GM23338 (cell line): ENCODE measurements around the gene NPL. TPM values are rescaled to one million over a fixed set of nuclear protein-coding genes. Genes with fewer than 3 reads are reported as not detected.

Source experiments
- ATAC-seq: fragments of 200-7000 bp; cut with Tn5 transposase; 3 replicates; pipeline ENCODE4 v1.9.1; 2020
- DNase-seq: peaks from one replicate; pipeline ENCODE4 v3.0.0-alpha.2; 2015; ENCODE audit warnings: low spot score
- H2AFZ ChIP-seq: fragments of 200-600 bp; sonication (generic); 2 replicates; pipeline ENCODE4 v1.8.0; 2016; ENCODE audit warnings: antibody characterized with exemption, mild to moderate bottlenecking, moderate library complexity
- H3F3A ChIP-seq: fragments of 200-600 bp; sonication (generic); replicated peaks from 2 replicates; pipeline ENCODE4 v1.8.0; 2017; ENCODE audit warnings: antibody characterized with exemption, mixed run types, low read depth
- H3K27ac ChIP-seq: fragments of 200-600 bp; sonication (generic); 2 replicates; pipeline ENCODE4 v1.6.1; 2016; ENCODE audit warnings: low read depth
- H3K27me3 ChIP-seq: fragments of 200-600 bp; sonication (generic); 2 replicates; pipeline ENCODE4 v1.8.0; 2016; ENCODE audit warnings: mild to moderate bottlenecking, mixed run types, moderate library complexity; ENCODE audit not compliant: insufficient read depth
- H3K36me3 ChIP-seq: fragments of 200-600 bp; sonication (generic); 2 replicates; pipeline ENCODE4 v1.8.0; 2016; ENCODE audit warnings: mild to moderate bottlenecking; ENCODE audit not compliant: insufficient read depth
- H3K4me1 ChIP-seq: fragments of 200-600 bp; sonication (generic); 2 replicates; pipeline ENCODE4 v1.8.0; 2016; ENCODE audit warnings: mild to moderate bottlenecking, moderate library complexity; ENCODE audit not compliant: insufficient read depth
- H3K4me2 ChIP-seq: fragments of 200-600 bp; sonication (generic); 2 replicates; pipeline ENCODE4 v1.7.1; 2017; ENCODE audit warnings: mixed run types
- H3K4me3 ChIP-seq: fragments of 200-600 bp; sonication (generic); 2 replicates; pipeline ENCODE4 v1.6.1; 2016; ENCODE audit warnings: mixed run types
- H3K79me2 ChIP-seq: fragments of 200-600 bp; sonication (generic); replicated peaks from 2 replicates; pipeline ENCODE4 v1.8.0; 2017; ENCODE audit warnings: mild to moderate bottlenecking; ENCODE audit not compliant: insufficient read depth
- H3K9me2 ChIP-seq: fragments of 200-600 bp; sonication (generic); 2 replicates; pipeline ENCODE4 v1.8.0; 2017; ENCODE audit not compliant: insufficient read depth
- H4K20me1 ChIP-seq: fragments of 200-600 bp; sonication (generic); replicated peaks from 2 replicates; pipeline ENCODE4 v1.8.0; 2017; ENCODE audit warnings: mild to moderate bottlenecking; ENCODE audit not compliant: insufficient read depth
- H3K27ac Mint-ChIP-seq: 2 replicates; pipeline ENCODE4 v1.8.0; 2020; ENCODE audit warnings: inconsistent platforms, mild to moderate bottlenecking, moderate library complexity, mixed read lengths
- H3K27me3 Mint-ChIP-seq: 3 replicates; pipeline ENCODE4 v1.8.0; 2022; ENCODE audit warnings: low read depth, mild to moderate bottlenecking, moderate library complexity, mixed read lengths, inconsistent platforms; ENCODE audit not compliant: insufficient read depth, poor library complexity
- H3K36me3 Mint-ChIP-seq: 3 replicates; pipeline ENCODE4 v1.8.0; 2021; ENCODE audit warnings: low read depth, mild to moderate bottlenecking, inconsistent platforms, moderate library complexity, mixed read lengths
- H3K4me1 Mint-ChIP-seq: 3 replicates; pipeline ENCODE4 v1.8.0; 2020; ENCODE audit warnings: mild to moderate bottlenecking, inconsistent platforms, mixed read lengths
- H3K4me3 Mint-ChIP-seq: 3 replicates; pipeline ENCODE4 v1.8.0; 2021; ENCODE audit warnings: moderate library complexity, mild to moderate bottlenecking, inconsistent platforms, mixed read lengths
- H3K9me3 Mint-ChIP-seq: 3 replicates; pipeline ENCODE4 v1.8.0; 2020; ENCODE audit warnings: moderate library complexity, mild to moderate bottlenecking, inconsistent platforms, mixed read lengths
- CTCF ChIP-seq, 2 experiments: fragments of 200-600 bp in 1 of 2; sonication (generic) in 1 of 2; conservative IDR thresholded peaks; 2 replicates each; pipeline versions ENCODE4 v1.5.1 to v1.6.1; 2016 to 2017; ENCODE audit warnings: antibody characterized with exemption in 2 of 2, low read depth in 2 of 2, mild to moderate bottlenecking in 2 of 2, moderate library complexity in 1 of 2
- NANOG ChIP-seq: IDR thresholded peaks from 2 replicates; pipeline ENCODE4 v1.6.1; 2016; ENCODE audit warnings: antibody characterized with exemption, borderline replicate concordance
- STAT1 ChIP-seq: IDR thresholded peaks from one replicate; pipeline ENCODE4 v1.6.1; 2016; ENCODE audit warnings: antibody characterized with exemption; ENCODE audit not compliant: unreplicated experiment
- polyA plus RNA-seq: library from polyadenylated mRNA; unstranded; fragments of >200 nt; fragmentation: Nextera tagmentation; extraction: Ambion mirVana; gene quantifications from 2 replicates; pipeline ENCODE4 v1.2.1, GENCODE V29; 2016
- total RNA-seq: library from RNA; depleted of rRNA; stranded (reverse); fragments of >200 nt; shearing (Covaris generic); gene quantifications from 2 replicates; pipeline ENCODE4 v1.2.3, GENCODE V29; 2014

Gene NPL
- total and polyA plus RNA-seq, 2 experiments from 2014 or later = 2.4 to 2.8 TPM

GRCh38 chr1:182783068-182783467, 6.5 kb upstream of the NPL start:
- peaks cover 23% of the 10 kb centered on the region for H3K4me1 Mint-ChIP-seq
- H4K20me1 ChIP-seq = no peaks in the 10 kb centered on the region
- no peak overlapping the region for H3K4me3 ChIP-seq
- H3K36me3 ChIP-seq = no peaks in the 10 kb centered on the region
- no peak overlapping the region for H3K4me2 ChIP-seq
- ATAC-seq (peak; percentile 69), DNase-seq (peak; percentile 66)
- peak; percentile 50 to 72 for TF ChIP-seq CTCF (conservative IDR thresholded peaks at IDR 0.05; ENCODE audit: low read depth in 2 of 2)
- TF ChIP-seq STAT1 = no peak
- no peak overlapping the region for H3K27ac Mint-ChIP-seq
- H3K36me3 Mint-ChIP-seq = no peaks in the 10 kb centered on the region
- no peak overlapping the region for H3K4me3 Mint-ChIP-seq
- no peaks in the 10 kb centered on the region for H3K9me2 ChIP-seq
- H2AFZ ChIP-seq = no peak overlapping the region
- peaks cover 9% of the 10 kb centered on the region for H3K27me3 Mint-ChIP-seq
- peaks cover 7% of the 10 kb centered on the region for H3K4me1 ChIP-seq
- H3K9me3 Mint-ChIP-seq = no peaks in the 10 kb centered on the region
- H3K79me2 ChIP-seq = no peaks in the 10 kb centered on the region
- H3K27ac ChIP-seq = no peak overlapping the region
- H3F3A ChIP-seq = no peaks in the 10 kb centered on the region
- H3K27me3 ChIP-seq = peaks cover 13% of the 10 kb centered on the region

DNA sequence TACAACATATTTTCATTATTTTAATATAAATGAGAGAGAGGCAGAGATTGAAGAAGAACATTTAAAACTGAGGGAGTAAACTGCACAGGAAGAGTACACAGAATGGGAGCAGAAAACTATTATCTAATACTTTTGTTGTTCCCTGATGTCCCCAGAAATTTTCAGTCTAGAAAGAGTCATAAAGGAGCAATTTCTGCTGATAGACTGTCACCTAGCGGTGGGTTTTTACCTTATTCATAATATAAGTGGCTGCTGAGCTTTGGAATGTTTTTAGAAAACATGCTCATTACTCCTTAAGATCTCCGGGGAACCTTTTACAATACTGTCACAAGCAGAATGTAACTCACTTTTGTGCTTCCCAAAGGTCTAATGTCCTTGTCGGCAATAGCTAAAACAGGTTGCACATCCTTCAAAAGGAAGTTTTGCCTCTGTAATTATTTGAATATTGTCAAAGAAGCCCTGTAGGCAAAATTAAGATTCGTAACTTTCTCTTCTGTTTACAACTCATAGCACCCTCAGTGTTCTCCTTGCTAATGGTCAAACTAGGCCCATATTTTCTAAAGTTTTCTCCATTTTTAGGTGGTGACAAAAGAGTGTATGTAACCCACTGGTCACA, 4.9 kb upstream of the NPL start:
- ATAC-seq = no peak
- no peak overlapping the region for H3K4me3 Mint-ChIP-seq

More for the DNA sequence above, 4.9 kb upstream of the NPL start:
- H3K36me3 ChIP-seq = no peaks in the 10 kb centered on the region
- H3K27me3 ChIP-seq = peaks cover 29% of the 10 kb centered on the region
- no peaks in the 10 kb centered on the region for H3K9me2 ChIP-seq
- Mint-ChIP-seq H3K36me3 (no peaks in the 10 kb centered on the region), H3K4me1 (peaks cover 23% of the 10 kb centered on the region), H3K27ac (no peak overlapping the region), H3K27me3 (peaks cover 22% of the 10 kb centered on the region), H3K9me3 (no peaks in the 10 kb centered on the region)
- H3K79me2 ChIP-seq = no peaks in the 10 kb centered on the region
- H3K27ac ChIP-seq = no peak overlapping the region
- TF ChIP-seq CTCF (conservative IDR thresholded peaks at IDR 0.05; ENCODE audit: low read depth in 2 of 2) = peak; percentile 76 to 81
- TF ChIP-seq NANOG = no peak
- peak; percentile 79 for DNase-seq
- no peaks in the 10 kb centered on the region for H4K20me1 ChIP-seq
- no peak overlapping the region for H3K4me3 ChIP-seq
- no peak overlapping the region for H2AFZ ChIP-seq
- peaks cover 7% of the 10 kb centered on the region for H3K4me1 ChIP-seq
- no peaks in the 10 kb centered on the region for H3F3A ChIP-seq
- no peak overlapping the region for H3K4me2 ChIP-seq
